T-helper 1 cell treated with Interleukin-12 subunit alpha and Interleukin-12 subunit beta and Interleukin-4 antibody, amounts not matched to agents 30 ng/mL and 1 ng/mL, for 36 hours (primary cell): Measurements from ENCODE around the gene SOS2. TPM values are rescaled to one million over a fixed set of nuclear protein-coding genes. Genes with fewer than 3 reads are reported as not detected.

Experiments used
- intact Hi-C: fragments of 100-400 bp; cut with micrococcal nuclease; formaldehyde crosslinking; loops from one replicate; pipeline ENCODE4 v1.15.1; 2024
- total RNA-seq: library from RNA; stranded (reverse); gene quantifications from 2 replicates; pipeline ENCODE4 v1.2.3, GENCODE V29; 2022

SOS2 gene
- 20.7 and 23.5 TPM in 2 replicates for total RNA-seq

GRCh38 chr14:50231475-50232275 is at the start of gene SOS2:
Gene SOS2 (minus strand): TSS chr14:50231578. CDS start chr14:50231283, 295 bp downstream.
- intact Hi-C loops, result loop anchor here (1.0 to 5.0 kb wide), 13 partner anchors 81 to 1616 kb away; partner anchors contain the start of genes DMAC2L, KLHDC2, L2HGDH and MAP4K5

- intact Hi-C loops, result no loop called here
Measured at GRCh38 chr14:50272498-50272897, 41.1 kb upstream of the SOS2 start.

GRCh38 chr14:50270932-50271331 is 39.6 kb upstream of the SOS2 start:
- intact Hi-C loops, result no loop called here

GRCh38 chr14:50265029-50265428 is 33.7 kb upstream of the SOS2 start:
- intact Hi-C loops, result no loop called here

- intact Hi-C loops, result no loop called here
Measured at GRCh38 chr14:50263321-50263720, 31.9 kb upstream of the SOS2 start.

GRCh38 chr14:50262865-50263264 is 31.5 kb upstream of the SOS2 start:
- intact Hi-C loops, result no loop called here

- intact Hi-C loops, result loop anchor here (1.0 to 2.0 kb wide), 3 partner anchors 144 to 408 kb away; partner anchors contain the start of genes NEMF and VCPKMT
Measured at GRCh38 chr14:50260511-50260910, 29.1 kb upstream of the SOS2 start.

GRCh38 chr14:50260072-50260471 is 28.7 kb upstream of the SOS2 start:
- intact Hi-C loops, result loop anchor here (1.0 to 2.0 kb wide), 3 partner anchors 144 to 407 kb away; partner anchors contain the start of genes NEMF and VCPKMT

GRCh38 chr14:50257732-50258131 is 26.4 kb upstream of the SOS2 start:
- intact Hi-C loops, result no loop called here

- intact Hi-C loops, result no loop called here
Measured at GRCh38 chr14:50254248-50254647, 22.9 kb upstream of the SOS2 start.

- intact Hi-C loops, result no loop called here
Measured at GRCh38 chr14:50249136-50249775, 17.9 kb upstream of the SOS2 start.

GRCh38 chr14:50247245-50247644 is 15.9 kb upstream of the SOS2 start:
- intact Hi-C loops, result no loop called here

- intact Hi-C loops, result no loop called here
Measured at GRCh38 chr14:50242566-50243310, 11.4 kb upstream of the SOS2 start.

GRCh38 chr14:50242096-50242495 is 10.7 kb upstream of the SOS2 start:
- intact Hi-C loops, result no loop called here

GRCh38 chr14:50237427-50237826 is 6.0 kb upstream of the SOS2 start:
- intact Hi-C loops, result no loop called here

- intact Hi-C loops, result loop anchor here (5.0 kb wide), 3 partner anchors 493 to 1613 kb away; partner anchors contain the start of gene NIN
Measured at GRCh38 chr14:50233951-50234250, 2.5 kb upstream of the SOS2 start.

- intact Hi-C loops, result loop anchor here (5.0 kb wide), 3 partner anchors 494 to 1614 kb away; partner anchors contain the start of gene NIN
Measured at GRCh38 chr14:50233166-50233950, 2.0 kb upstream of the SOS2 start.

- intact Hi-C loops, result loop anchor here (5.0 kb wide), 3 partner anchors 495 to 1615 kb away; partner anchors contain the start of gene NIN
Measured at GRCh38 chr14:50232276-50232642, 881 bp upstream of the SOS2 start.

GRCh38 chr14:50230701-50231474 is 490 bp downstream of the SOS2 start:
- intact Hi-C loops, result loop anchor here (1.0 to 5.0 kb wide), 17 partner anchors 81 to 1616 kb away; partner anchors contain the start of genes DMAC2L, KLHDC2, L2HGDH and MAP4K5

GRCh38 chr14:50230401-50230700 is 1.0 kb downstream of the SOS2 start:
- intact Hi-C loops, result loop anchor here (1.0 to 5.0 kb wide), 13 partner anchors 90 to 1617 kb away; partner anchors contain the start of genes KLHDC2, MAP4K5, MGAT2 and NIN
